ENCODE data around the gene ADAMTS17. TPM values are rescaled to one million over a fixed set of nuclear protein-coding genes. Genes with fewer than 3 reads are reported as not detected.

The ADAMTS17 gene
- total RNA-seq, 1 experiment from 2014 or later = 3.2 TPM

- H3K4me2 ChIP-seq = no peak overlapping the region
- BruUV-seq (replicated peaks) = no TSS peak
- no peaks in the 10 kb centered on the region for H3K9me2 ChIP-seq (ENCODE audit: insufficient read depth)
- no peaks in the 10 kb centered on the region for H3K79me2 ChIP-seq (ENCODE audit: low read depth)
- no peaks in the 10 kb centered on the region for H4K20me1 ChIP-seq (ENCODE audit: insufficient read depth)
- intact Hi-C loops (cut with micrococcal nuclease; ENCODE audit: unreplicated experiment) = no loop called here
- no peaks in the 10 kb centered on the region for H3K4me1 ChIP-seq (replicated peaks; ENCODE audit: insufficient read depth)
- no peak overlapping the region for H2AFZ ChIP-seq
- no peaks in the 10 kb centered on the region for H3F3A ChIP-seq (ENCODE audit: insufficient read depth, low read depth)
- ChIA-PET CTCF (no interaction called here), POLR2A (ENCODE audit: unreplicated experiment) (no interaction called here)
- H3K9me3 ChIP-seq (ENCODE audit: insufficient read depth, low read depth) = no peaks in the 10 kb centered on the region
- no peak for DNase-seq
- TF ChIP-seq EZH2 (IDR thresholded peaks at IDR 0.05; ENCODE audit: low read depth) = no peak
- TF ChIP-seq, protein P1, sequence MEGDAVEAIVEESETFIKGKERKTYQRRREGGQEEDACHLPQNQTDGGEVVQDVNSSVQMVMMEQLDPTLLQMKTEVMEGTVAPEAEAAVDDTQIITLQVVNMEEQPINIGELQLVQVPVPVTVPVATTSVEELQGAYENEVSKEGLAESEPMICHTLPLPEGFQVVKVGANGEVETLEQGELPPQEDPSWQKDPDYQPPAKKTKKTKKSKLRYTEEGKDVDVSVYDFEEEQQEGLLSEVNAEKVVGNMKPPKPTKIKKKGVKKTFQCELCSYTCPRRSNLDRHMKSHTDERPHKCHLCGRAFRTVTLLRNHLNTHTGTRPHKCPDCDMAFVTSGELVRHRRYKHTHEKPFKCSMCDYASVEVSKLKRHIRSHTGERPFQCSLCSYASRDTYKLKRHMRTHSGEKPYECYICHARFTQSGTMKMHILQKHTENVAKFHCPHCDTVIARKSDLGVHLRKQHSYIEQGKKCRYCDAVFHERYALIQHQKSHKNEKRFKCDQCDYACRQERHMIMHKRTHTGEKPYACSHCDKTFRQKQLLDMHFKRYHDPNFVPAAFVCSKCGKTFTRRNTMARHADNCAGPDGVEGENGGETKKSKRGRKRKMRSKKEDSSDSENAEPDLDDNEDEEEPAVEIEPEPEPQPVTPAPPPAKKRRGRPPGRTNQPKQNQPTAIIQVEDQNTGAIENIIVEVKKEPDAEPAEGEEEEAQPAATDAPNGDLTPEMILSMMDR (conservative IDR thresholded peaks at IDR 0.05) = no peak
- H3K36me3 ChIP-seq (ENCODE audit: low read depth) = no peaks in the 10 kb centered on the region
- no peak overlapping the region for H3K27ac ChIP-seq
- H3K27me3 ChIP-seq (ENCODE audit: insufficient read depth, low read depth) = no peaks in the 10 kb centered on the region
- H3K4me3 ChIP-seq = no peak overlapping the region
Observed at GRCh38 chr15:100190675-100191074, 151.1 kb downstream of the ADAMTS17 start.

DNA sequence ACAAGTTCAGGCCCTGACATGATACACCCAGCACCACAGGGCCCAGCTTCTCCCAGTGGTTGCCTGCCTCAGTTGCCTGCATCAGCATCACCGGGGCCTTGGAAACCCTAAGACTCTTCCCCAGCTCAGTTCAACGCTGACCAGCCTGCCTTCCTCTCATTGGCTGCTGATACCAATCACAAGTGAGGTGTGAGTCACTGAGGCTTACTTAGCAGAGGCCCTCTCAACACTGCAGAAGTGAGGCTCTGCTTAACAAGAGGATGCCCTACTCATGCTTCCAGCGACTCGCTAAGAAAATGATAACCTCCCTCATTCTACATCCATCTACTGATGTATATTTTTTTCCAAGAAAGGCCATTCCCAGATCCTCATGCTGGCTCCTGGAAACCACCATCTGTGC lies 151.9 kb downstream of the ADAMTS17 start:
- Histone ChIP-seq H3K36me3 (ENCODE audit: low read depth) (no peaks in the 10 kb centered on the region), H3K27me3 (ENCODE audit: insufficient read depth, low read depth) (no peaks in the 10 kb centered on the region), H3K9me3 (ENCODE audit: insufficient read depth, low read depth) (no peaks in the 10 kb centered on the region), H3K4me2 (no peak overlapping the region), H4K20me1 (ENCODE audit: insufficient read depth) (no peaks in the 10 kb centered on the region), H3K4me1 (replicated peaks; ENCODE audit: insufficient read depth) (no peaks in the 10 kb centered on the region), H2AFZ (no peak overlapping the region), H3K9me2 (ENCODE audit: insufficient read depth) (no peaks in the 10 kb centered on the region), H3K79me2 (ENCODE audit: low read depth) (no peaks in the 10 kb centered on the region), H3K4me3 (no peak overlapping the region), H3F3A (ENCODE audit: insufficient read depth, low read depth) (no peaks in the 10 kb centered on the region), H3K27ac (no peak overlapping the region)
- no TSS peak for BruUV-seq (replicated peaks)
- POLR2A ChIA-PET (ENCODE audit: unreplicated experiment) = no interaction called here
- CTCF ChIA-PET = no interaction called here
- no peak for DNase-seq
- TF ChIP-seq EZH2 (IDR thresholded peaks at IDR 0.05; ENCODE audit: low read depth) = no peak
- TF ChIP-seq, protein P1 (conservative IDR thresholded peaks at IDR 0.05) = no peak
- intact Hi-C loops (cut with micrococcal nuclease; ENCODE audit: unreplicated experiment) = no loop called here

GRCh38 chr15:100189319-100189718 lies 152.5 kb downstream of the ADAMTS17 start:
- Histone ChIP-seq H3K4me3 (no peak overlapping the region), H2AFZ (no peak overlapping the region), H3K27me3 (ENCODE audit: insufficient read depth, low read depth) (no peaks in the 10 kb centered on the region), H3K4me1 (replicated peaks; ENCODE audit: insufficient read depth) (no peaks in the 10 kb centered on the region), H3K36me3 (ENCODE audit: low read depth) (no peaks in the 10 kb centered on the region), H4K20me1 (ENCODE audit: insufficient read depth) (no peaks in the 10 kb centered on the region), H3K27ac (no peak overlapping the region), H3K9me3 (ENCODE audit: insufficient read depth, low read depth) (no peaks in the 10 kb centered on the region), H3K79me2 (ENCODE audit: low read depth) (no peaks in the 10 kb centered on the region), H3F3A (ENCODE audit: insufficient read depth, low read depth) (no peaks in the 10 kb centered on the region), H3K9me2 (ENCODE audit: insufficient read depth) (no peaks in the 10 kb centered on the region), H3K4me2 (no peak overlapping the region)
- intact Hi-C loops (cut with micrococcal nuclease; ENCODE audit: unreplicated experiment) = no loop called here
- BruUV-seq (replicated peaks) = no TSS peak
- ChIA-PET CTCF (no interaction called here), POLR2A (ENCODE audit: unreplicated experiment) (no interaction called here)
- no peak for TF ChIP-seq EZH2 (IDR thresholded peaks at IDR 0.05; ENCODE audit: low read depth)
- TF ChIP-seq, protein P1 (conservative IDR thresholded peaks at IDR 0.05) = no peak
- DNase-seq = no peak
